Measurements from ENCODE around the gene UBL4A.

UBL4A gene

DNA sequence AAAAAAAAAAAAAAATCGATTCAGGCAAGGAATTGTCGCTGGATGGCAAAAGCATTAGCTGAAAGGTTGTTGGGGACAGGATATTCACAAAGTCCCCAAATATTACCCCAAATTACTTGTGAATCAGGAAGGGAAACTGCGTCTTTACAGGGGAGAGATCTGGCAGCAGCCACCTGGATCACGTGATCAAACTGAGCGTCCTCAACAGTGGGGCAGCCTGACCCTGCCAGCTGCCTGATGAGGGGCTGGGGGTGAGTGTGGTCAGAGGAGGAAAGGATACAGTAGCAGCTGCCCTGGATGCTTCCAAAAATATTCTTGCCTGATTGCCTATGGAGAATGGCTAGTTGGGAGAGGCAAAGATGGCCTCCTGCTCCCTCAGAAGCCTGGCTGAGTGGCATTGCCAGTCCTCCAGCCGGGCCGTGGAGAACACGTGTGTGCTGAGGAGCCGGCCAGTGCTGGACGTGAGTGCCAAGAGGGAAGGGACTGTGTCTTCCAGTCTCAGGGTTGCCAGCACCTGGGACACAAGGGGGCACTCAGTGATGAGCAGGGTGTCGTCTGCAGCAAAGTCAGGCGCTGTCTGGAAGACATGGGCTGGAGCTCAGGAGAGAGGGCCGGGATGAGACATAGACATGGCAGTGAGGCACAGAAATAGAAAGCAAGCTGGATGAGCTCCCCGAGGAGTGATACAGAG is 4.4 kb downstream of the UBL4A start:
- DNase-seq, result no peak

- no peak for DNase-seq
Measured at GRCh38 chrX:154481195-154481594, 5.2 kb downstream of the UBL4A start.

DNA sequence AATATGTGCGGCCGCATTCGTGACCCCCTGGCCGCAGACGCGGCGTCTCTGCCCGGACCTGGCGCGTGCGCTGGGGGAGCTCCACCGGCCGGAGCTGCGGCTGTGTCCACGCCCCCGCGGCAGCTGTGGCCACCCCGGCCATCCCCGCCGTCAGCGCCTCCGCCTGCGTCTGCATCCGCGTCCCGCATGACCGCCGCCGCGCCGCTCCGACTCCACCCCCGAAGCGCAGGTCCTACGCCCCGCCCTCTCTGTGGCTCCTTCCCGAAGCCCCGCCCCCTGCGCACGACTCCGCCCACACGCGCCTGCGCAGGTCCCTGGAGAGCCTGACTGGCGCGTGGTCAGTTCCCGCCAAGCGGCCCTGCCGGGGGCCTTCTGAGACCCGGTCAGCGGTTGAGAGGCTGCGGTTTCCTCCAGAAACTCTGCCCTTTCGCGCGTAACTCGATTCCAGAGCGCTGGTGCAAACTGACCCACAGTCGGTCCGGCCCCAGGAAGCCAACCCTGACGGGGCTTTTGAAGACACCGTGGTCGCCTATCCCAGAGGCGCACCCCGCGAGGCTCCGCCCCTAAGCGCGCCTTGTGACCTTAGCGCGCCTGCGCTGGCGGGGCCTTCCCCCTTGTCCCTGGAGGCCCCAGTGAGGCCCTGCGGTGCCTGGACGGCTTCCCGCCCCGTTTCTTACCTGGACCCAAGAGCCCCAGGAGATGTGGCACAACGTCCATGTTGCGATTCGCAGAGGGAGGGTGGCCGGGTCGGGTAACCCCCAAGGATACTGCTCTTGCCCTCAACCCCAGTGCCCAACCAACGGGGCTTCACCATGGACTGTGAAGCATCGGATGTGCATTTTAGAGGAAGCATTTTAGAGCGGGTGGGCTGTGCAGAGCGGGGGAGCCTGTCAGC is 7.4 kb downstream of the UBL4A start, which contains the start of gene LAGE3:
Gene LAGE3, minus strand, starts transcription at position 554 of the 895 bp plus-strand sequence. Its CDS starts 366 bp downstream, at position 188.
- peak; percentile 93 for DNase-seq

GRCh38 chrX:154477891-154478477 is 8.4 kb downstream of the UBL4A start:
- DNase-seq, result no peak

DNA sequence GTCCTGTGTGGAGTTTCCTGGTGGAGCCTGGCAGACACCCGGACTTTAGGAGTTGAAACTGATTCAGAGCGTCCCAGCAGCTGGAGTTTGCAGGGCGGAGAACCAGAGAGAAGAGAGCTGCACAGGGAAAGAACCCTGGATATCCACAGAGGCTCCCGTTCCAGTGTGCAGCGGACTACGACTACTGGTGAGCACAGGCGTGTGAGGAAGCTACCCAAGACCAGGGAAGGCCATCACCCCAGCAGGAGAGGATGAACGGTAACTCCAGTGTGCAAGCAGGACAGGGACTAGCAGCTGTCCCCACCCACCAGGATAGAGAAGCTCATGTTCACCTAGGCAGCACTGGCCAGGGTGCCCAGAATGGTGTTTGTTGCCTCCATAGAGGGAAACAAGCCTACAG is 9.6 kb downstream of the UBL4A start:
- no peak for DNase-seq

DNA sequence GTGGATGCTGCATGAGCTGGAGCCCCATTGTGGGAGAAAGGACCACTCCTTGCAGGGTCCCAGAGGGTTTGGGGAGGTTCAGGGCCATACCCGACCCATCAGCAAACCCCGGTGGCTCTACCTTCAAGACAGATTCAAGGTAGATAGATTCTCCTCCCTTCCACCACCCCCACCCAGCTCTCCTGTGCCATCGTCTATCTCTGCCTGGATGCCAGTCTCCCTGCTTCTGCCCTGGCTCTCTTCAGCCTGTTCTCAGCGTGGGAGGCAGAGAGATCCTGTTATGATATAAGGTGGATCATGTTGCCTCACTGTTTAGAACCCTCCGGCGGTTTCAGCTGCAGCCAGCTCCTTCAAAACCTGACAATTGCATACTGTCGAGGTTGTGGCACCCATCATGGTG is 12.7 kb downstream of the UBL4A start:
- DNase-seq, result no peak

DNA sequence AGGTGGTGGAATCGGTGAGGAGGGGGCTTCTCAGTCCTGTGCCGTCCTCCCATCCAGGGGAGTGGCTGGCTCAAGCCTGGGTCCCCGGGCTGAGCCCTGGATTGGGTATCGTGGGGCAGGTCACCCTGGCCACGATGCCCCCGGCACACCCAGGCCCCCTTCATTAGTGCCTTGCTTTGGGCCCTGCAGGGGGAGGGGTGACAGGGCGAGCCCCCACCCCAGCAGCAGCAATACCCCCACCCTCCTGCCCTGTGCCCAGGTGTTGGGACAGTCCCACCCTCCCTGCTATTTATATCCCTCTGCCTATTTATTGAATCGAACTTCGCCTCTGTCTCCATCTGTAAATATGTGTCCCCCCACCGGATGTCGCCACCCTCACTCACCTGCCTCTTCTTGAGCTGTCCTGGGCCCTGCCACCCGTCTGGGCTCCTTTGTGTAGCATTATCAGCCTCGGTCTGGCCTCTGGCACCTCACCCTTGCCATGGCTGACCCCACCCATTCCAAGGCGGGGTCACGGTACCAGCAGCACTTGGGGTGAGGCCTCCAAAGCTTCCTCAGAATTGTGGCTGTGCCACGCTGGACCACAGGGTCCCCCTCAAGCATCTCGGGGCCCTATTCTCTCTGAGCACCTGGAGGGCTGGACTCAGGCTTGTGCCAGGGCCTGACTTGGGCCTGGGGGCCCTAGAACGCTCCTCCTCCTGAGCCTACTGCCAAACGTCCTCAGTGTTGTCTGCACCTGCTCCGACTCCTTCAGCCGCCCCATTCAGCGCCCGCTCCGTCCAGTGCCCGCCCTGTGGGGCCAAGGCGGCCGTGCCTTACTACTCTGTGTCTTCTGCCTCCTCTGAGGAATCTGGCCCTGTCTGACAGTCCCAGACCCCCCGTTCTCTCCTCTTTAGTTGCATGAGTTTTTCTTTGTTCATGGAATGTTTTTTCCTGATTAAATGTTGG is 13.5 kb downstream of the UBL4A start:
- DNase-seq, result no peak

- no peak for DNase-seq
Measured at GRCh38 chrX:154471839-154472684, 14.4 kb downstream of the UBL4A start.

- DNase-seq, result no peak
Measured at GRCh38 chrX:154470914-154471568, 15.4 kb downstream of the UBL4A start.

DNA sequence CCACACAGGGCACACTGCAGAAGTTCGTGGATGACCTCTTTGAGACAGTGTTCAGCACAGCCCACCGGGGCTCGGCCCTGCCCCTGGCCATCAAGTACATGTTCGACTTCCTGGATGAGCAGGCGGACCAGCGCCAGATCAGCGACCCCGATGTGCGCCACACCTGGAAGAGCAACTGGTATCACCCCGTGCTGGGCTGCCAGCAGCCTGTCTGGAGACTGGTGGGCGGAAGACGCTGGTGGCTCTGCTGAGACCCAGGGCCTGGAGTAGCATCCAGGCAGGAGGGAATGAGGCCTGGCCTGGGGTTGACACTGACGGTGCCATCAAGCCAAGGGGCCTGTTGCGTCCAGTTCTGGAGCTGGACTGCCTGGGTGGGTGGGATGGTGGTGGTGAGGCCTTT is 16.0 kb downstream of the UBL4A start:
- no peak for DNase-seq

- no peak for DNase-seq
Measured at GRCh38 chrX:154469880-154470279, 16.5 kb downstream of the UBL4A start.

DNA sequence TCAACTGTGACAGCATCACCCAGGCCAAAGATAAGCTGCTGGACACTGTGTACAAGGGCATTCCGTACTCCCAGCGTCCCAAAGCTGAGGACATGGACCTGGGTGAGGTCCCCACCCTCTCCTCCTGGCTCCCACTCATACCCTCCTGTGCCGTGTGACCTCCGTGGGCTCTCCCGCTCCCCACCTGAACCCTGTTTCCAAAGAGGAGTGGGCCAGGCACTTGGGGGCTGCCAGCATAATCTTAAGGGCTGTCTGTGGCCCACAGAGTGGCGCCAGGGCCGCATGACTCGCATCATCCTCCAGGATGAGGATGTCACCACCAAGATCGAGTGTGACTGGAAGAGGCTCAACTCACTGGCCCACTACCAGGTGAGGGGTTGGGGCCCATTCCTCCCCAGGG is 17.3 kb downstream of the UBL4A start:
- DNase-seq, result no peak

DNA sequence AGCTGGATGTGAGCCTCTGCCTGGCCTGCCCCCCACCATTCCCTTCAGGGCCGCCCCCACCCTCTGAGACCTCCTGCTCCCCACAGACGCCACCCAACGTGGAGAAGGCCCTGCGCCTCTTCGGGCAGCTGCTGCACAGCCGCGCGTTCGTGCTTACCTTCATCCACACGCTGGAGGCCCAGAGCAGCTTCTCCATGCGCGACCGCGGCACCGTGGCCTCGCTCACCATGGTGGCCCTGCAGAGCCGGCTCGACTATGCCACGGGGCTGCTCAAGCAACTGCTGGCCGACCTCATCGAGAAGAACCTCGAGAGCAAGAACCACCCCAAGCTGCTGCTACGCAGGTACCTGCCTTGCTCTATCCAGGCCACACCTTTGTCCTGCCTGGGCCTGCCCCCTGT is 18.2 kb downstream of the UBL4A start:
- no peak for DNase-seq

DNA sequence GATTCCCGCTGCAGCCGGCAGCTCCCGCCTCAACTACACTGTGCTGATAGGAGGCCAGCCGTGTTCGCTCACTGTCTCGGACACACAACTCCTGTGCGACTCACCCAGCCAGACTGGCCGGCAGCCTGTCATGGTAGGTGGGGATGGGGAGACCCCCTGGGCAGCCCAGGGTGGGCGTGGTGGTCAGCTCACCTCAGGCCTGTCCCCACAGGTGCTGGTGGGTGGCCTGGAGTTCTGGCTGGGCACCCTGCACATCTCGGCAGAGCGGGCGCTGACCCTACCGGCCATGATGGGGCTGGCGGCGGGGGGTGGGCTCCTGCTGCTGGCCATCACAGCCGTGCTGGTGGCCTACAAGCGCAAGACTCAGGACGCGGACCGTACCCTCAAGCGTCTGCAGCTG is 18.9 kb downstream of the UBL4A start:
- no peak for DNase-seq

- no peak for DNase-seq
Measured at GRCh38 chrX:154466907-154467306, 19.5 kb downstream of the UBL4A start.

- DNase-seq, result no peak
Measured at GRCh38 chrX:154466036-154466435, 20.4 kb downstream of the UBL4A start.

DNA sequence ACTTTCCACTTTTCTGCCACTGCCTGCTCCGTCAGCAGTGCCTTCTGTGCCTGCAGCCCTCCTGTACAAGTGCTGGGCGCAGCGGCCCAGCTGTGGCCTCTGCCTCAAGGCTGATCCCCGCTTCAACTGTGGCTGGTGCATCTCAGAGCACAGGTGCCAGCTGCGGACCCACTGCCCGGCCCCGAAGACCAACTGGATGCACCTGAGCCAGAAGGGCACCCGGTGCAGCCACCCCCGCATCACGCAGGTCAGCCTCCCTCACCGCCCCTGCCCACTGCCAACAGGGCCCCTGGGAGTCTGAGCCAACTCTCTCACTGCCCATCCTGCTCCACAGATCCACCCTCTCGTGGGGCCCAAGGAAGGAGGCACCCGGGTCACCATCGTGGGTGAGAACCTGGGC is 20.8 kb downstream of the UBL4A start:
- DNase-seq, result no peak

GRCh38 chrX:154464806-154465365 is 21.5 kb downstream of the UBL4A start:
- no peak for DNase-seq

GRCh38 chrX:154463611-154464220 is 22.7 kb downstream of the UBL4A start:
- no peak for DNase-seq

DNA sequence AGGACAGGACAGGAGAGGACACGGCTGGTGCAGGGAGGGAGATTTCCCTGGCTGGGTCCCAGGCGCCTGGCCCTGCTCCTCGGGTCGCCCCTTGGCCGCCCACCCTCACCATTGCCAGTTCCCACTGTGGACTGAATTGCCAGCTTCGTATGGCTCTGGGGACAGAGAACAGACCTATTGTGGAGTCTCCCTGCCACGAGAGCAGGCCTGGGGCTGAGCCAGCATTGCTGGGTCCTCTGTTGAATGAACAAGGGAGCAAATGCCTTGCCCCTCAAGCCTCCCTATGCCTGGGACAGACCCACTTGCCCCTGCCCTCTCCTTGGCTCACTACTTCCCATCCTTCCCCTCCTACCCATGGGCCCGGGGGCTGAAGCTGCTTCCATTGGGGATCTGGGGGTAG is 24.0 kb downstream of the UBL4A start:
- DNase-seq, result no peak

Data from central memory CD4-positive, alpha-beta T cell (primary cell).